ENCODE data around the gene PZP. TPM values are rescaled to one million over a fixed set of nuclear protein-coding genes. Genes with fewer than 3 reads are reported as not detected.

The PZP gene
- total RNA-seq, 1 experiment from 2014 or later, result not detected

DNA sequence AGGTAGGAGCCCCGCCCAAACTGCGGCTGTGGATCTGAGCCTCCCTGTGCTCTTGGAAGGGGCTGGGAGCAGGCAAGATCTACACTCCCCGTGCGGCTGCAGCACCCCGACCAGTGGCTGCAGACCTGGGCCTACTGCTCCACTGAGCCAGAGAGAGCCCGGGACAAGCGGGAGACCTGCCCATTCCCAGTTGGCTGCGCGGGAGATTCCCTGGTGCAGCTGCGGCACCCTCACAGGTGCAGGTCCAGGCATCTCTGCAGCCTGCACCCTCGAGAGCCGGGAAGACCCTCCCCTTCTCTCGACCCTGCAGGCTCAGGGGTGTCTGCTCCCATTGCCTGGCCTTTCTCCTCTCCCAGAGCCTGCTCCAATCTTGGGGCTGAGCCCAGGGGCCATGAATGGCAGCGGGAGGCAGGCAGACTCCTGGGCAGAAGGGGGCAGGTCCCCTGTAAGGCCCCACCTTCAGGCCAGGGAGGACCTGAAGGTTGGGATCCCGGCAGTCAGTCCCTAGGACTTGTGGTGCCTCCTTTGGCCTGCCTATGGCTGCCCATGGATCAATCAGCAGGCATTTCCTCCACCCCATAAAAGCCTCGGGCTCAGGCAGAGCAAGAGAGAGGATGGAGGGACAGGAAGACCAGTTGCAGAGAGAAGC lies 83.7 kb downstream of the PZP start:
- no peak for DNase-seq (ENCODE audit: low read depth)

DNA sequence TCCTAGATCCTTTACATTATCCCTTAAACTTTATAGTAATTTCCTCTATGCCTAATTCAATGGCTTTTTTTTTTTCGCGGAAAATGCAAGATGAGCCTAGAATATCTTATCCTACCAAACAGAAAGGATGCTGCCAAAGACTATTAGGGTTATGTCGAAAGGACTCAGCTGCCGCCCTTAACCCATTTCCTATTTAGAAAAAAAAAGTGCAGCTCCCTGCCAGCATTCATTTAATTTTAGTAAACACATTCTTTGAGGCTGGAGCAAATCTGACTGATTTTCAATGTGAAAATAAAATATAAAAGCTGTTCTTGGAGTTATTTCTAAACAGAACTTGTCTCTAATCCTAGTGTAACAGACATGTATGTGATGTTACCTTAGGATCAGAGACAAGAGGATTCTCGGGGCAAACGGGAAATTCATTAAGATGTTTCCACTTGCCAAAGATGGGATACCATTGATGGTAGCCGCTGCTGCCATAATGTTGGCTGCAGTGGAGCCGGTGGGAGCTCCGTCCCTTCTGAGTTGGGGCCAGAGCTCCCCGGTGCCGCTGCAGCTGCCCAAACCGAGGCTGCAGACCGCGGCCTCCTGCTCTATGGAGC lies 84.3 kb downstream of the PZP start:
- no peak for DNase-seq (ENCODE audit: low read depth)

DNA sequence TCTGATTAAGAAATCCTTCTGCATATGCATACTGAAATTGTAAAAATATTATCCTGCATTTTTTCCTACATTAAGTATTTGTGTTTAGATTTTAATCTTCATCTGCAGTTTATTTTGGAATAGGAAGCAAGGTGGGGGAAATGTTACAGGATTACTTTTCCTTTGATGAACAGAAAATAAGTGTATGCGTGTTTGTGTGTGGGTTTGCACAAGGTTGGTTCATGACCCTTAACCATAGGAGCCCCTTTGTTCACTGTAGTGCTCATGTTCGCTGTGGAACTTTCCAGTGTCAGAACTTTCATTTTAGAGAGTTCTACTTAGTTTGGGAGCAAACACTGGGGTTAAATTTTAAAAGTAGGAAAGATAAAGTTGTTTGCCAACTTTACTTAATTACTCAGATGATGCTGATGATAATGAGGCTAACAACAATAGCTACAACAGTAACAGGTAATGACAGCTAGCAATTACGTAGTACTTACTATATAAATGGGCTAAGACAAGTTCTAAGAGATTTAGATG lies 86.0 kb downstream of the PZP start:
- no peak for DNase-seq (ENCODE audit: low read depth)

DNA sequence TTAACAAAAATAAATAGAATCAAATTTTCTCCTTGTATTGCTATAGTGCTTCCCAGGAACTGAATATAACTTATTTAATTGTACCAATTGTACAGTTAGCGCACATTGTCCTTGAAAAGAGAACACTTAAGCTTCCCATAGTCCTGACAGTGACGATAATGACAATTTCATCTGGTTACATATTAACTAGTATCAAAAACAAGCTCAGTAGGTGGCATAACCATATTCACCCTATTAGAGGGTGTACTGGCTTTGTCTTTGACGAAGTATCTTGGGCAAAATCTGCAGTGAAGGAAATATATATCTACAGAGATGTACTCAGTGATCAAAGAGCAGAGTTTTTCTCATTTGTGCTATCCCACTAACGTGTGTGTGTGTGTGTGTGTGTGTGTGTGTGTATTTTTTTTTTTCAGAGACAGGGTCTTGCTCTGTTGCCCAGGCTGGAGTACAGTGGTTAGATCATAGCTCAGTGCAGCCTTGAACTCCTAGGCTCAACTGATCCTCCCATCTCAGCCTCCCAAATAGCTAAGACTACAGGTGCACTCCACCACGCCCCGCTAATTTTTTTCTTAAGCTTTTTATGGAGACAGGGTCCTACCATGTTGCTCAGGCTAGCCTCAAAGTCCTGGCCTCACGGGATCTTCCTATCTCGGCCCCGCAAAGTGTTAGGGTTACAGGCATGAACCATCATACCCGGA lies 87.6 kb downstream of the PZP start:
- no peak for DNase-seq (ENCODE audit: low read depth)

DNA sequence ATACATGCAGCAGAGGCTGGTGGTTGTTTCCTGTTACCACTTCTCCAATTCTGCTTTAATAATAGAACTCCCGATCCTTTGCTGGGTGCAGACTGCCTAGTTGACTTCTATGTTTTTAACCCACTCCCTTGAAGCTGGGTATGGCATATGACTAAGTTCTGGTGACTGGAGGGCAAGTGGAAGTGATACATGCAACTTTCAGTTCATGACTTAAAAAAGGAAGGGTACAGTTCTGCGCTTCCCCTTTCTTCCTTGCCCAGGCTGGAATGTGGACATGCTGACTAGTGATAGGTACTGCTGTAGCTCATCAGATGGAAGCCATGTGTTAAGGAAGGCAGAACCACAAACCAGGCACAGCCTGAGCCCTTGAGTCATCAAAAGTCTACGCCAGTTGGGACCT lies 90.0 kb downstream of the PZP start:
- peak; percentile 81 for DNase-seq (ENCODE audit: low read depth)

DNA sequence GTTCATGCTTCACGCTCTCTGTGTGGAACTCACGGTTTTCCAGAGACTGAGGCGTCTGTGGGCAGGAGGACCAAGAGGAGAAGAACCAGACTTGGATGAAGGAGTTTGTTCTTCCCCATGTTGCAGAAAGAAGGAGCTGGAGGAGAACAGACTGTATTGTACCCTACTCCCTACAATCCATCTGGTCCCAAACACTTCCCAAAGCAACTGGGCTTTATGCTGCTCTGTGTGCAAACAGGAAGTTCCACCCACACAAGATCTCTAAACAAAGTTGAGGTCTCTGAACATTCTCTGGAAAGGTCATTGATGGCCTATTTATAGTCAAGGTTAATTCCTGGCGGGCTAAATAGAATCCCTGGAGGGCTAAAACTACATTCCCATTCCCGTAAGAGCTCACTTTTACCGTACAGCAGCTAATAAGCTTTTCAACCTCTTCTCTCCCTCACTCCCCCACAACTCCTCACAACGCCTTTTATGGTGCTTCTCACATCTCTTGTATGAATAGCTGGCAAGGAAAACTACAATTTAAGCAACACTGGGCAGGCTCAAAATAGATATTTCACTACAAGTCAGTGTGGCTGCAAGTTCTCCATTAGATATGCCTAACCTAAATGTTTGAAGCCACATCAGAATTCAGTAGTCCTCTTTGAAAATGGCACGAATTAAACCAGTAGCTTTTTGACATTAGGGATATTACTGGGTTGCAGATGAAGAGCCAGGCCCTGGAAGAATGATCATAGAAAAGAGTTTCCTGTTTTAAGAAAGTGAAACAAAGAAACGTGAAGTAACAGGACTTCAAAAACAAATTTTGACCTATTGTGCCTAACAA lies 92.2 kb downstream of the PZP start, which contains the start of gene A2M:
Gene A2M (minus strand): TSS at position 189 of the 829 bp plus-strand sequence. CDS start 70 bp downstream, at position 119.
- DNase-seq (ENCODE audit: low read depth), result peak; percentile 73

DNA sequence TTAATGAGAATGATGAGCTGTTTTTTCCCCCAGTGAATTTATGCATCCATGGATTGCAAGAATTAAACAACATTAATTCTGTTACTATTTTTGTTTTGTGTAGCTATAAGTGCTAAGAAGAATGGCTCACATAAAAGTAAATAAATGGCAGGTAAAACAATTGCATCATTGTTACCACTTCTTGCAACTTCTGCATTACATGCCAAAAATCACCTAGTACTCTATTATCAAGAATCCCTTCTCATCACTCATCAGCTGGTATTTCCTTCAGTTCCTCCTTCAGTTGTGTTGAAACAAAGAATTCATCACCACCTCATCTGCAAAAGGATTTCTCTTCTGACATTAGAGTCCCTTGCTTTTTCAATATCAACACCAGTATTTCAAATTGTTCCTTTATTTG lies 93.2 kb downstream of the PZP start:
- no peak for DNase-seq (ENCODE audit: low read depth)

DNA sequence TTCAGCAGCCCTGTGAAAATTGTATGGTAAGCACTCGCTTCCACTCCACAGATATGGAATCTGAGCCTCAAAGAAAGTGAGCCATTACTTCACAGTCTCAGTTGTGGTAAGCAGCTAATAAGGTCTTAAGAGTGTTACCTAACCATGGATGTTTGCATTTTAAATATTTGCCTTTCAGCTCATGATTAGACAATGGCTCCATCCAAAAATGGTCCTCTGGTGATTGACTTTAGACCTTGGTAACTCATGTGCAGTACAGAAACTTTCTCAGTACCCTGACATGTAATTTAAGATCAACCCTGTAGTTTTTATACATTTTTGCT lies 94.2 kb downstream of the PZP start:
- DNase-seq (ENCODE audit: low read depth), result no peak

DNA sequence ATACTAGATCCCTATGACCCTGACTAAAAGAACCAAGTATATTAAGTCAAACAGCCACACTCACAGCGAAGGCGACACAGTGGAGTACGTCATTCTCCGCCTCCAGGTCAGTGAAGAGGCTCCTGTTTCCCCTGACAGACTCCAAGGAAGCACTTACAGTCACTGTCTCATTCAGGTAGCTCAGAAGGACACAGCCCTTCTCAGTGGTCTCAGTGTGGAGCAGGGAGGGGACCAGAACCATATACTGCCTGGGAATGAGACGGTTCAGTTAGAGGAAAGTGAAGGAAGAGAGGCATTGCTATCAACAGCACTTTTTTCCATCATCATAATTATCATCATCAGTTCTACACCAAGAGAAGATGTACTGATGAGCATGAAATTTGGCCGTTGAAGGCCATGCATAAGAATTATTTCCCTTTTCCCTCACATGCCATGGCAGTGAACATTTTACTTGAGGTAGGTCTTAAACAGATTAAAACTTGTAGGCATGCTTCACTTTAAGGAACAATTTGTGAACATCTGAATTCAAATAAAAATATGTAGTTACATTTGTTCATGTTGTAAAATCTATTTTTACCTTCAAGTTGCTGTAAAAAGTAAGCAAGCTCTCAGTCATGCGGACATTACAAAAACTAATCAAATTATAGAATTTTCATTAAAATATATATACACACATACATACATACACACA lies 94.8 kb downstream of the PZP start:
- DNase-seq (ENCODE audit: low read depth), result no peak

DNA sequence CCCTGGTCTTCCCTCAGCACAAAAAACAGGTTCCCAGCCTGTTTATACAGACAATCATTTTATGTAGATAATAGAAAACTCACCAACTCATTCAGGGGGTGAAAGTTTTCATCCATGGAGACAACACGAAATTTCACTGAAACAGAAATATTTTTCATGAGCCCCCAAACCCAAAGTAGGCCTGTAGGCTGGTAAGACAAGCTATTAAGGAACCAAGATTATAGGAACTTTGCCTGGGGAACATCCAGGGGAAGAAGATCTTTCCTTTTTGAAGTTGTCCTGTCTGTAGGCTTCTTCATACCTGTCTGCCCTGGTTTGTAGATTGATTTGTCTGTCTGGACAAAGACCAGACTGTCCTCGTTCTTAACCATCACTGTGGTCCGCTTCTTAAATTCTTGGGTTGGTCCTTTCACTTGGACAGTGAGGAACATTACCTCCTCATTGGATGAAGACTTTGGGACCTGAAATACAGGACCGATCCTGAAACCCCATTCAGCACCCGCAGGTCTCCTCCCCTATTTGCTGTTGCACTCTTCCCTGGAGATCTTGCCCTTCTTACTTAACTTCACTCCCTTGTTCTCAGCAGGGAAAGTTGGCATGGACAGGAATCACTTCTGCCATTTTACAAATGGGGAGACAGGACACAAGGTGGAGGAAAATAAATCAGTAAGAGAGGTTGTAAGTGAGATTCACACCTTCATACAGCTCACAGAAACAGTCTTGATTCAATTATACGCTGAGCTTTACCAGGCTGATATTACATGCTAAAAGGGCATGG lies 95.9 kb downstream of the PZP start:
- no peak for DNase-seq (ENCODE audit: low read depth)

DNA sequence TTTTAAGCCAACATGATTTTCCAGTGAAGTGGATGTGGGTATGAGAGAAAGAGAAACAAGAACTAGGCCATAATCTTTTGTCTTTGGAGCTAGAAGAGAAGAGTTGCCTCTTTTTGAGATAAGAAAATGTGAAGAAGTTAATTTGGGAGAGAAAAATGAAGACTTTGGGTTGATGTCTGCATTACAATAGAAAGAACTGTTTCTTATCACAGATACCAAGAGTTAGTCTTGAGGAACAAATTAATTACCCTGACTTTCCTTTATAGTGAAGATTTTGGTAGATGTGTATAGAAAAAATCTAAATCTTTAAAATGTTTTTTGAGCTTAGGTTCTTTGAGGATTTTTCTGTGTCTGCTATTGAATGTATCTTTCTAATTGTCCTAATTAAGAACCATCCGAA lies 96.7 kb downstream of the PZP start:
- no peak for DNase-seq (ENCODE audit: low read depth)

DNA sequence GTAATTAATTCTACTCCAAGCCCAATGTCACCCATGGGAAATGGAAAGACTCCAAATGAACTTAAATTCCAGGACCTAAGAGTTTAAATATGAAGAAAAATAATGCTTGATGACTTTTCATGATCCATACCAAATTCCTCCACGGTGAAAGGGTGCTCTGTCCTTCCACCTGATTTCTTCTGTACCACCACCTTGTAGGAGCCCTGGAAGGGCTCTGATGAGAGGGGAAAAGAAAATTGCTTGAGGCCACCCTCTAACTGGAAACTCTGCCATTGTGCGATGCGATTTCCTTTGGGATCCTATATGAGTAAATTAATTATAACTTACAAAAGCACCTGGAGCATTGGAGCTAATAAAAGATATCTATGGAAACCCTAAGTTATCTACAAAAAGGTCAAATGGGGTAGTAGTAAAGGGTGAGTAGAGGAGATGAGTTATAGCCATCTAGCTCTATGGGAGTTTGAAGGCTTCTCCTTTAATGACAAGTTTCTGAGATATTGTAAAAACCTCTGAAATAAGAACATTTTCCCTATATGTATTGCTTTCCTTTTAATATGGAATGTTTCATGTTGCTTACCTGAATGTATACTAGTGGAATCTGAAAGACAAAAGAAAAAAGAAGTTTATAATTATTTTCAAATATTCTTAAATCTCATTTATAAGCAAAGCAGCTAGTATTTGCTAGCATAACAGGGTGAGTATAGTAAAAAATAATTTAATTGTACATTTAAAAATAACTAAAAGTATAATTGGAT lies 98.3 kb downstream of the PZP start:
- DNase-seq (ENCODE audit: low read depth), result no peak

DNA sequence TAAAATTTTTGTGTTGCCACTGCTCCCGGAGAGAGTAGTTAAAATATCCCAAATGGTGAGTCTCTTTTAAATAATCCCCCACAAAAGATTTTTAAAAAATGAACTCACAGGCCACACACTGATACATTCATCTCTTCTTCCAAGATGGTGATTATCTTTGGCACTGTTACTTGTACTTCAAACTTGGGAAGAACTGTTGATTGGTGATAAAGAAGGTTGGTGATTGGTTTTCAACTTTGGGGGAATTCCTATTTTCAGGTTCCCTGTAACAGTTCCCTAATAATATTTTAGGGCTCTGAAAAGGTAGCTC lies 99.0 kb downstream of the PZP start:
- no peak for DNase-seq (ENCODE audit: low read depth)

DNA sequence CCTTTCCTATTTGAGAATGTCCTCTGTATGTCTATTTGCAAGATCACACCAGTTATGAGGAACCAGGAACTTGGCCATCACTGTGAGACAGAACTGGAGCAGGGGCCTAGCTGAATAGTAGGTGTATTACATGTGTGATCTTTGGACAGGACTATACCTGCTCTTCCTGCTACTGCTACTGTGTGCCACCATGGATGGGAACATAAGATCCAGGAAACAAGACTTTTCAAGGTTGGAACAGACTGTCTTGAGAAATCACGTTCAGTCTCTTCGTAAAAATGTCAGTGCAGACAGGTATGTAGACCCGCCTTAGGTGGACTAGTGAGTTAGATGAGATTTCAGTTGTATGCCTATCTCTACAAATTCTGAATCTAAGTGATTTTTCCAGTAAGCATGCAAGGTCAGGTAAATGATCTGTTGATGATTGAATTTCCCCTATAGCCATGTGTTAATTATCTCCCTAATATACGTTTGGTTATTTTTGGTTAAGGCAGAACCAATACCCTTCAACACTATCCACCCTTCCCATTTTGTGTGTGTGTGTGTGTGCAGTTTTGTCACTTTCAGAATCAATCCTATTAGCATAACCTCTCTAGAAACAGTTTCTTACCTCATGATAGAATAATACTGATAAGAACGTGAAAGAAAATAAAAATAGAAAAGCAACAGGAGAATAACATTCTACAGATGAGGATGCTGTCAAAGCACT lies 99.5 kb downstream of the PZP start:
- no peak for DNase-seq (ENCODE audit: low read depth)

DNA sequence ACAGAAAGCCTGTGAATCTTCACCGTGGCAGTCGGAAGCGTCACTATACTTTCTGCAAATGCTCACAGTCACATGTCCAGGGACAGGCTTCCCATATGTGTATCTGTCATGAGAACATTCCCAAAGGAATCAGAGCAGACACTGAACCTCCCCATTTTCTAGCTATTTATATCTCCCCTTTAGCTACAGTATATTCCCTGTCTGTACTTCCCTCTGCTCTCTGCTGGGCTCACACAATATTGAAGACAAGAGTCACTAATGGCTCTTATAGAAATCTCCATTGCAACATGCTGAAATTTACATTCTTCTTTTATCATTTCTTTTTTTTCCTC lies 100.7 kb downstream of the PZP start:
- no peak for DNase-seq (ENCODE audit: low read depth)

DNA sequence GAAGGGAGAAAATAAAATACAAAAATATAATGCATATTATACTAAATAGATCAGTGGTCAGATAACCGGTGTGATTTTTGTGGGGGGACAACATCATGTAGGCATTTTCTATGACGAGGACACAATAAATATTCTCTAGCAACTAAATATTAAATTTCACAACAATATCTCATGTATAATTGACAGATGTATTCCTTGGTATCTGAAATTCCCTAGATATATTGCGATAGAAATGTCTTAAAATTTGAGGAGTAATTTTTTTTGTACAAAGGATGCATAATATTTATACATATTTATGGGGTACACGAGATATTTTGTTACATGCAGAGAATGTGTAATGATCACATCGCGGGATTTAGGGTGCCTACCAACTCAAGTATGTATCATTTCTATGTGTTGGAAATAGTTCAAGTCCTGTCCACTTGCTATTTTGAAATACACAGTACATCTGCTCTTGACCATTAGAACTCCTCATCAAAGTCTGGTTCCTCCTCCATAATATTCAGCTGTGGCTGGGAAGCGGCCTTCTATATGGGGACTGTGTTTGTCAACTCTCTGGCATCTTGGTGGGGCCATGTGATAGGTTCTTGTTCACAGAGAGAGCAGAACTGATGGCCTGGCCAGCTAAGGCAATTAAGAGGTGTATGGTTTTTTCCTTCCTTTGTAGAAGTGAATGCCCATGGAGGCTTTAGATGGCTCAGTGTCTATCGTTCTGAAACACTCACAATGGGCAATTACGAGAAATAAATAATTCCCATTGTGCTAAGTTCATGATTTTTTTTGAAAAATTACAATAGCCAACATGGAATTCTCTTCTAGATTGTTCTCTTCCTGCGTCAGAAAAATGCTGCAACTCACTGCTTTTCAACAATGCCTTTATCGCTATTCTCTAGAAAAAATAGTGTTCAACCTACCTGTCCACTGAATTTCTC lies 101.3 kb downstream of the PZP start:
- no peak for DNase-seq (ENCODE audit: low read depth)

DNA sequence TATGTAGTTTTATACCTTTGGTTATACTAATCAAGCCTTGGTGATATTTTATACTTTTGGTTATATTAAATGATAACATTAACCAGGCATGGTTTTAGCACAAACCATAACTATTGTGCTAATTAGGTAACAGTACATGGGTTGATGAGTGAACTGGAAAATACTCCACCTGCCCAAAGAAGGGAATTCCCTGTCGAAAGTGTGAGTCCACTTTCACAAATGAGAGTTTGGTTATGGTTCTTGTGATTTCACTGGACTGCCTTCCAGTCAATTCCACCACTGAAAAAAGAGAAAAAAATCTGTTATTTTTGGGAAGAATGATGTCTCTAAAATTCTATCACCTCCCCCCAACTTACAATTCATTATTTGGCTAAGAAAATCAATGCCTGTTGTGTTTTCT lies 102.1 kb downstream of the PZP start:
- no peak for DNase-seq (ENCODE audit: low read depth)

DNA sequence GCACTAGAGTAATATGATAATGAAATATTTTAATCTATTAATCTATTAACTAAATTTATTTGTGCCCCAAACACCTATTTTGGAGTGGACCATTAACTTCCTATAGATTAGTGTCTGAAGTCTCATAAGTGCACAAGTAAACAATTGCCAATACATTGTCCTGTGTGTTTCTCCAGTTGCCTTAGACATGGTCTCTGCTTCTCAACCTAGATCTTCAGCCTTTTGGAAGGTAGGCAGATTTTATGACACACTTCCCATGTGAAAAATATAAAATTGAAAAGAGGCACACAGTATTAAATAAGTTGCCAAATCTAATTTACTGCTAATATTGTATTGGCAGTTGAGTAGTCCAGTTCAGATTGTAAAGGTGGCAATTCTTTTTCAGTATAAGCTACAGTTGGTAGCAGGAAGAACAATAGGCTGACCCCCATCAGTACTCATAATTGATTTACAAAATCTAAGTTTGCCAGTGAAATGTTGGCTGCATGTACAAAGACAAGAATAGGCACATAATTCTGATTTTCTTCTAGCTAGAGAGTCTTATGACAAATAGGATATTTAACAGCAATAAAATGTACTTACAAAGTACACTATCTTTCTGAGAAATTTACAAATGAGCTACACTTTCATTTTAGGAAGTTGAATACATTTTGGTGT lies 103.3 kb downstream of the PZP start:
- DNase-seq (ENCODE audit: low read depth), result no peak
